ENCODE data around the gene CLMP.

Gene CLMP

GRCh38 chr11:123139206-123139605 lies 55.8 kb downstream of the CLMP start:
- Histone ChIP-seq H3K9me3 (ENCODE audit: control insufficient read depth, insufficient read depth, low read depth, low read length) (no peaks in the 10 kb centered on the region), H3K36me3 (ENCODE audit: control insufficient read depth in 2 of 2, insufficient read depth in 1 of 2, low read length in 2 of 2) (no peaks in the 10 kb centered on the region), H3K4me1 (ENCODE audit: control insufficient read depth, insufficient read depth, low read length) (no peaks in the 10 kb centered on the region), H3K27ac (ENCODE audit: extremely low read depth, low read depth, low read length) (no peak overlapping the region), H3K4me3 (ENCODE audit: low read depth, low read length) (no peak overlapping the region)
- TF ChIP-seq ZNF157 (tag by site-specific recombination; IDR thresholded peaks at IDR 0.05) = no peak
- no peak for TF ChIP-seq SCRT2 (tag by site-specific recombination; IDR thresholded peaks at IDR 0.05)
- TF ChIP-seq, protein P1, sequence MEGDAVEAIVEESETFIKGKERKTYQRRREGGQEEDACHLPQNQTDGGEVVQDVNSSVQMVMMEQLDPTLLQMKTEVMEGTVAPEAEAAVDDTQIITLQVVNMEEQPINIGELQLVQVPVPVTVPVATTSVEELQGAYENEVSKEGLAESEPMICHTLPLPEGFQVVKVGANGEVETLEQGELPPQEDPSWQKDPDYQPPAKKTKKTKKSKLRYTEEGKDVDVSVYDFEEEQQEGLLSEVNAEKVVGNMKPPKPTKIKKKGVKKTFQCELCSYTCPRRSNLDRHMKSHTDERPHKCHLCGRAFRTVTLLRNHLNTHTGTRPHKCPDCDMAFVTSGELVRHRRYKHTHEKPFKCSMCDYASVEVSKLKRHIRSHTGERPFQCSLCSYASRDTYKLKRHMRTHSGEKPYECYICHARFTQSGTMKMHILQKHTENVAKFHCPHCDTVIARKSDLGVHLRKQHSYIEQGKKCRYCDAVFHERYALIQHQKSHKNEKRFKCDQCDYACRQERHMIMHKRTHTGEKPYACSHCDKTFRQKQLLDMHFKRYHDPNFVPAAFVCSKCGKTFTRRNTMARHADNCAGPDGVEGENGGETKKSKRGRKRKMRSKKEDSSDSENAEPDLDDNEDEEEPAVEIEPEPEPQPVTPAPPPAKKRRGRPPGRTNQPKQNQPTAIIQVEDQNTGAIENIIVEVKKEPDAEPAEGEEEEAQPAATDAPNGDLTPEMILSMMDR (tag by site-specific recombination; IDR thresholded peaks at IDR 0.05) = no peak
- no peak for TF ChIP-seq HIC1 (tag by site-specific recombination; IDR thresholded peaks at IDR 0.05)
- TF ChIP-seq ZNF292 (tag by site-specific recombination; IDR thresholded peaks at IDR 0.05; ENCODE audit: borderline replicate concordance, low read depth) = no peak
- no peak for TF ChIP-seq ZSCAN30 (tag by site-specific recombination; IDR thresholded peaks at IDR 0.05)
- TF ChIP-seq FEZF1 (tag by site-specific recombination; IDR thresholded peaks at IDR 0.05) = no peak
- TF ChIP-seq, protein P2, sequence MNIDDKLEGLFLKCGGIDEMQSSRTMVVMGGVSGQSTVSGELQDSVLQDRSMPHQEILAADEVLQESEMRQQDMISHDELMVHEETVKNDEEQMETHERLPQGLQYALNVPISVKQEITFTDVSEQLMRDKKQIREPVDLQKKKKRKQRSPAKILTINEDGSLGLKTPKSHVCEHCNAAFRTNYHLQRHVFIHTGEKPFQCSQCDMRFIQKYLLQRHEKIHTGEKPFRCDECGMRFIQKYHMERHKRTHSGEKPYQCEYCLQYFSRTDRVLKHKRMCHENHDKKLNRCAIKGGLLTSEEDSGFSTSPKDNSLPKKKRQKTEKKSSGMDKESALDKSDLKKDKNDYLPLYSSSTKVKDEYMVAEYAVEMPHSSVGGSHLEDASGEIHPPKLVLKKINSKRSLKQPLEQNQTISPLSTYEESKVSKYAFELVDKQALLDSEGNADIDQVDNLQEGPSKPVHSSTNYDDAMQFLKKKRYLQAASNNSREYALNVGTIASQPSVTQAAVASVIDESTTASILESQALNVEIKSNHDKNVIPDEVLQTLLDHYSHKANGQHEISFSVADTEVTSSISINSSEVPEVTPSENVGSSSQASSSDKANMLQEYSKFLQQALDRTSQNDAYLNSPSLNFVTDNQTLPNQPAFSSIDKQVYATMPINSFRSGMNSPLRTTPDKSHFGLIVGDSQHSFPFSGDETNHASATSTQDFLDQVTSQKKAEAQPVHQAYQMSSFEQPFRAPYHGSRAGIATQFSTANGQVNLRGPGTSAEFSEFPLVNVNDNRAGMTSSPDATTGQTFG (tag by site-specific recombination; IDR thresholded peaks at IDR 0.05; ENCODE audit: borderline replicate concordance) = no peak
- TF ChIP-seq WT1 (tag by site-specific recombination; IDR thresholded peaks at IDR 0.05) = no peak
- no peak for TF ChIP-seq ZNF776 (tag by site-specific recombination; IDR thresholded peaks at IDR 0.05; ENCODE audit: borderline replicate concordance)
- TF ChIP-seq ZNF530 (tag by site-specific recombination; IDR thresholded peaks at IDR 0.05; ENCODE audit: low read depth) = no peak
- TF ChIP-seq ZNF112 (tag by site-specific recombination; IDR thresholded peaks at IDR 0.05) = no peak
- ChIA-PET POLR2A (no interaction called here), CTCF (interaction anchor here (1.4 to 1.7 kb wide), 2 partner anchors 28 to 108 kb away, joined by 5 to 7 read pairs; no protein-coding TSS in a partner anchor)

DNA sequence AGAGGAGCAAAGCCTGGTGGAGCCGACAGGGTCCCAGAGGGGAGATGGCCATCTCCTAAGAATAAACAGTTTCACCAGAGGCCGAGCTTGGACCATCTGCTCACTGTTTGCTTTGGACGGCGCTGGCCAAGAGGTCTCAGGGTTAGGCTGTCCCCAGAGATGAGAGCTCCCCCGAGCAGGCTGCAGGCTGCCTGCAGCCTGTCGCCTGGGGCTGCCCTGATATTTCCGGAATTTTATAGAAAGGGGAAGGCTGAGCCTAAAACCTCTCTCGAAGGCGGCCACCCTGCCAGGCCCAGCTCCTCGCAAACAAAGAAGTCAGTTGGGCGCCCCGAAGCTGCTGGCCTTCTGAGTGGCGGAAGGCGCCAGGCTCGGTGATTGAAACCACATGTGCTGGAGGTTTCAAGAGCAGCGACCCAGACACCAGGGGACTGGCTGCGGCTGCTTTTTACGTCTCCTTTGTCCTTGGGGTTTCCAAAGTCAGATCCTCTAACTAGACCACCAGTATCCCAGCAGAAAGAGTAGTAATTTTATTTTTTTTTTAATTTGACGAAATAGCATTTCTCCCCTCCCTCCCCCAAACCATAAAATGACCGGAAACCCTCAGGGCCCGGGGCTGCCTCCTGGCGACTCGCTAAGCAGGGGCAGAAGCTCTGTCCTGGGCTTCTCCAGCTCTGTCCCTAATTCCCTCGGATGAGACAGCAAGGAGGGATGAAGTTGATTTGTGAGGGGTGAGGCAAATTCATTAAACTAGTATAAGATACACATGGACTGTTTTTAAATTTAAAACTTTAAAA lies 57.4 kb downstream of the CLMP start:
- CTCF ChIA-PET = interaction anchor here (1.7 kb wide), 1 partner anchor 26 kb away, joined by 5 read pairs; no protein-coding TSS in a partner anchor
- TF ChIP-seq ZNF747 (tag by site-specific recombination; IDR thresholded peaks at IDR 0.05) = no peak
- no peak overlapping the region for H3K27ac ChIP-seq (ENCODE audit: extremely low read depth, low read depth, low read length)
- POLR2A ChIA-PET = no interaction called here
- H3K4me1 ChIP-seq (ENCODE audit: control insufficient read depth, insufficient read depth, low read length) = no peaks in the 10 kb centered on the region
- H3K4me3 ChIP-seq (ENCODE audit: low read depth, low read length) = no peak overlapping the region
- no peaks in the 10 kb centered on the region for H3K36me3 ChIP-seq (ENCODE audit: control insufficient read depth in 2 of 2, insufficient read depth in 1 of 2, low read length in 2 of 2)
- no peaks in the 10 kb centered on the region for H3K9me3 ChIP-seq (ENCODE audit: control insufficient read depth, insufficient read depth, low read depth, low read length)

DNA sequence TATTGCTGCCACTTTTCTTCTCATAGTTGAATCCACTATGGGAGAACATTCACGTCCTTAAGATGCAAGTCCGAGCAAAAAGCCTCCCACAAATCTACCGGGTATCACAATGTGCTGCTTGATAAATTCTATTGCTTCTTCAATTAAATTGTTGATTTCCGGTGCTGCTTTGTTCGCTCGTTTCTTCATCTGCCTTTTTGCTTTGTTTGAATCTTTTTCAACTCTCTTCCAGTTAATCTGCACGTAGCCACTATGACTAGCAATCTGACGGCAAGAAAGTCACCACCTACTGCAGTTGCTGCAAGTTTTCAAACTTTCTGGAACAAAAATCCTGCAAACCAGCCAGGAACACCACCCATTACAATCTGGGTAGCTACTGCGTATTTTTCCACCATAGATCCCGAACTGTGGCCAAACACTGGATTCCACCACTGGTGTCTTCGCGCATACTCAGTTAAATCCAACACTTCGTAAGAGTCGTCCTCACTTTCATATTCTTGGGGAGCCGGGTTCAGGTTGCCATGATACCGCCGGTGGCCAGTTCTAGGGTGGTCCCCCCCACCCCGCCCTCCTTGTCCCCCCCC lies 59.1 kb downstream of the CLMP start:
- no peaks in the 10 kb centered on the region for H3K36me3 ChIP-seq (ENCODE audit: control insufficient read depth in 2 of 2, insufficient read depth in 1 of 2, low read length in 2 of 2)
- no peaks in the 10 kb centered on the region for H3K9me3 ChIP-seq (ENCODE audit: control insufficient read depth, insufficient read depth, low read depth, low read length)
- no peaks in the 10 kb centered on the region for H3K4me1 ChIP-seq (ENCODE audit: control insufficient read depth, insufficient read depth, low read length)
- H3K27ac ChIP-seq (ENCODE audit: extremely low read depth, low read depth, low read length) = no peak overlapping the region
- POLR2A ChIA-PET = interaction anchor here (1.3 kb wide), 1 partner anchor 74 kb away, joined by 3 read pairs; the partner anchor contains the start of gene HSPA8
- H3K4me3 ChIP-seq (ENCODE audit: low read depth, low read length) = no peak overlapping the region
- CTCF ChIA-PET = no interaction called here
- TF ChIP-seq ZNF274 (IDR thresholded peaks at IDR 0.05; ENCODE audit: low read length) = no peak
- no peak for TF ChIP-seq ZNF274 (tag by site-specific recombination; IDR thresholded peaks at IDR 0.05; ENCODE audit: borderline replicate concordance)
- no peak for TF ChIP-seq ZNF26 (tag by site-specific recombination; IDR thresholded peaks at IDR 0.05)
- no peak for TF ChIP-seq ZNF302 (tag by site-specific recombination; IDR thresholded peaks at IDR 0.05; ENCODE audit: low read depth)
- TF ChIP-seq ZNF37A (tag by site-specific recombination; IDR thresholded peaks at IDR 0.05) = no peak
- no peak for TF ChIP-seq ZNF488 (tag by site-specific recombination; IDR thresholded peaks at IDR 0.05)
- no peak for TF ChIP-seq SCRT1 (tag by site-specific recombination; IDR thresholded peaks at IDR 0.05; ENCODE audit: borderline replicate concordance)
- no peak for TF ChIP-seq ZNF423 (tag by site-specific recombination; IDR thresholded peaks at IDR 0.05)
- TF ChIP-seq SP2 (tag by site-specific recombination; IDR thresholded peaks at IDR 0.05) = no peak
